SKM-1 treated with dmso at 0.1 percent for 144 hours (cell line): Measurements from ENCODE around the gene SIDT1.

Experiments used
- DNase-seq: peaks from one replicate; lab custom pipeline; 2025; ENCODE audit not compliant: unreplicated experiment; lab: John Stamatoyannopoulos, UW

SIDT1 gene

DNA sequence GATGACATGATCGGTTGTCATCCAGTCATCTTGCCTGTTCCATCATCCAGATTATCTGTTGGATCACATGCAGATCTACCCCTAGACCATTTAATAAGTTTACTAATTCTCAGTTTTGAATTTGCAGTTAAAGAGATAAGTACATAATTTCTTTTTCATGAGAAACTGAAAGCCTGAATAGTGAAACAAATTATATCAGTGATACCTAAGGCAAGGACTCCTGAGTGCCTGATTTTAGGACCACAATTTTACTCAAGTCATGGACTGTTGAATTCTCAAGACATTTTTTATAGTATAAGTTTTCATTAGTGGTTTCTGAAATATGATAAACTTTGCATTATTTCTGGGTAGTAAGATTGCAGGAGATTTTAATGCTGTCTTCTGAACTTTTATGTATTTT, 13.2 kb downstream of the SIDT1 start:
- no peak for DNase-seq

DNA sequence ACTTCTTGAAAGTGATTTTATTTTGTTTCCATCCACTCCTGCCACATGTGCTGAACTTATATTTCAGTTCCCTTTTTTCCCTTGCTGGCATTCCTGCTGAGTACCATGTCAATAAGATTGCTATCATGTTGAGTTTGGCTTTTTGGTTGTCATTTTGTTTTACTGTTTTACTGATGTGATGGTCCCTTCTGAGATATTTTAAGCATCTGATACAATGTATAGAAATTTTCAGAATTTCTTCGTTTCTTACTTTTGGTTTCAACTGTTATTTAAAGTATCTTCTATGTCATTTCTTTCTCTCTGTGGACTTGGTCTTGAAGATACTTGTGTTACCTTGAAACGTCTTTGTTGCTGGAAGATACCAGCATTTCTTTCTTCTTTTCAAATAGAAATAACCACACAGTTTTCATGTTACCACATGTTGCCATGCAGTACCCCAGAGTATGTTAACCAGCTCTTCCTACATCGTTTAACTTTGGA, 14.1 kb downstream of the SIDT1 start:
- DNase-seq: no peak

GRCh38 chr3:113548501-113548900, 16.1 kb downstream of the SIDT1 start:
- DNase-seq: peak; percentile 16

- DNase-seq: no peak
Measured at GRCh38 chr3:113551820-113552219, 19.5 kb downstream of the SIDT1 start.

DNA sequence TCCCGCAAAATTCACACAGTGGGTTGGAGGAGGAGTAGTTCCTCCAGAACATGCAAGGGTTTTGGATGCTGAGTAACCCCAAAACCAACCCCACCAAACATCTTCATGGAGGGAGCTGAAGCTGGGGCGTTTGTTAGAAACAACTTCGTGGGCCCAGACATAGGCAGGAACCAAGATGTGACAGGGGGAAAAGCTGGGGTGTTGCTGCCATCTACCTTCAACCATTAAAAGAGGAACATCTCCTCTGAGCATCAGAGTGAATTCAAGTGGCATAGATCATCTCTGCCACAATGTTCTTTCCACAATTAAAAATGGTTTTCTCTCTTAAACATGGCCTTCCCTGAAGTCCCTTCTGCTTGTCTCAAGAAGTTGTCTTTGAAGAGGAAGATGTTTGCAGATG, 20.5 kb downstream of the SIDT1 start:
- no peak for DNase-seq

- no peak for DNase-seq
Measured at GRCh38 chr3:113555138-113555537, 22.8 kb downstream of the SIDT1 start.

- DNase-seq: no peak
Measured at GRCh38 chr3:113556316-113556945, 24.1 kb downstream of the SIDT1 start.

- no peak for DNase-seq
Measured at GRCh38 chr3:113556946-113557335, 24.6 kb downstream of the SIDT1 start.

GRCh38 chr3:113557374-113557773, 25.0 kb downstream of the SIDT1 start:
- no peak for DNase-seq

DNA sequence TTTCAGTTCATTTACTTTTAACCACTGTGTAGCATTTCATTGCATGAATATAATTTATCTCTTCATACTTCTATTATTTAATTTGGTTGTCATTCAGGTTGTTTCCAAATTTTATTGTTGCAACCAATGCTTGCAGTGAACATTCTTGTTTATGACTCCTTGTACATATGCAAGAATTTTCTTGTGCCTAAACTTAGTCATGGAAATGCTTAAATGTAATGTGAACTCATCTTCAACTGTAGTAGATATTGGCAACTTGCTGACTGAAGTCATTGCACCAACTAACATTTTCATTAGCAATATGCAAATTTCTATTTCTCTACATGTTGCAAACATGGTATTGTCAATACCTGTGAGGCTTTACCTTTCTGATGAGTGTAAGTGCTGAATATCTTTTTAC, 26.7 kb downstream of the SIDT1 start:
- DNase-seq: no peak

GRCh38 chr3:113560271-113560670, 27.9 kb downstream of the SIDT1 start:
- no peak for DNase-seq

- no peak for DNase-seq
Measured at GRCh38 chr3:113560831-113561623, 28.7 kb downstream of the SIDT1 start.

DNA sequence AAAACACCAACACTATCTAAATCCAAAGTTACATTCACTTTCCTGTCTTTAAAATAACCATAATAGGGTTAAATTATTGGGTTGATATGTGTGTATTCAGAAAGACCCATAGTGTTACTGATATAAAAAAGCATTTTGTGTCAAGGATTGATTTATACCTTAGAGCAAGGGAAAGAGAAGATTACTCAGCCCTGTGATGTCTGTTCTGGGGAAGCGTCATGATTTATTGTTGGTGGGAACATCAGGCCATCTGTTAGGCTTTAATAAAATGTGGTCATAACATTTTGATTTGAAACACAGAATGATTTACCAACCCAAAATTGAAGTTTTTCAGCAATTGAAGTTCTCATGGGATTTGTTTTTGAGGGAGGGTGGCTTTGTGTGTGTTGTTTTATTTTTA, 33.2 kb downstream of the SIDT1 start:
- no peak for DNase-seq

DNA sequence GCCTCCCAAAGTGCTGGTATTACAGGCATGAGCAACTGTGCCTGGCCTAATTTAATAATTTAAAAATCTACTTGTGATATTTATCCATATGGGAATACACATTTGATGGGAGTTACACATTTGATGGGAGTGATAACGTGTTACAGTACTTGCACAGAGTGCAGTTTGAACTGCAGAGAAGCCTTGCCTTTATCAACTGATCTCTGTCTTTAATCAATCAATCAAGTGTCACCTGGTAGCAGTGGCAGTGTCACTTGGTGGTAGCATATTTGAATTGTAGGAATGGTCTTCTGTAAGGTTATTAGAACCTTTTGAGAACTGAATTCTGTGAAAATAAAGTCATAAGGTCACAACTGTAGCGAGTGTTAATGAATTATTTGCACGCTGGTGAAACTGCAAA, 37.8 kb downstream of the SIDT1 start:
- no peak for DNase-seq

DNA sequence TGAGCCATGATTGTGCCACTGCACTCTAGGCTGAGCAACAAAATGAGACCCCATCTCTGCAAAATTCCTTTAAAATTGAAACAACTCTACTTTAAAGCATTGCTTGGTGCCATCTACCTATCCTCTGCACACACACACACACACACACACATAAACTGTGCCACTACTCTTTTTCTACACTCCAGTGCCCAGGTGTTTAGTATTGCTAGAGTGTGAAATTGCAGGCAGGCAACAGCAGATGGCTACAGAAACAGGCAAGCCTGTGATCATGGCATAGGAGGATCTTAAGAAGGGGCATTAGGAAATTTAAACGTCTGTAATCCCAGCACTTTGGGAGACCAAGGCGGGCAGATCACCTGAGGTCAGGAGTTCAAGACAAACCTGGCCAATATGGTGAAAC, 39.0 kb downstream of the SIDT1 start:
- no peak for DNase-seq

- DNase-seq: no peak
Measured at GRCh38 chr3:113573728-113574127, 41.4 kb downstream of the SIDT1 start.

GRCh38 chr3:113574213-113574612, 41.9 kb downstream of the SIDT1 start:
- no peak for DNase-seq

DNA sequence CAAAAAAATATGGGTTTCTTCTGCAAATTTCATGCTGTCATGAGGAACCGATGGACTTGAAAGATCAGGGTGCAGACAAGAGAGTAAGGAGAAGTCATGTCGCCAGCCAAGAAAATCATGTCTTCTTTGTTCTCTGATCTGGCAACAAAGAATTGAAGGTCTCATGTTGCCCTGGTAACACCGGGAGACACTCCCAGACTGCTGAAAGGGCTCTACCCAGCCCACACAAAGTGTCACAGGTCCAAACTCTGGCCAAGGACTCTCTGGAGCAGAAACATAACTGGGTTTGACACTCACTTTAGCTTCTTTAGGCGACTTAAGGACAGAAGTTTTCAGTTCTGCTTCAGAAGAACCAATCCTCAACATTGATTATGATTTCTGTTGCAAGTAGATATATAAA, 42.9 kb downstream of the SIDT1 start:
- DNase-seq: no peak

- no peak for DNase-seq
Measured at GRCh38 chr3:113585228-113585627, 52.9 kb downstream of the SIDT1 start.

DNA sequence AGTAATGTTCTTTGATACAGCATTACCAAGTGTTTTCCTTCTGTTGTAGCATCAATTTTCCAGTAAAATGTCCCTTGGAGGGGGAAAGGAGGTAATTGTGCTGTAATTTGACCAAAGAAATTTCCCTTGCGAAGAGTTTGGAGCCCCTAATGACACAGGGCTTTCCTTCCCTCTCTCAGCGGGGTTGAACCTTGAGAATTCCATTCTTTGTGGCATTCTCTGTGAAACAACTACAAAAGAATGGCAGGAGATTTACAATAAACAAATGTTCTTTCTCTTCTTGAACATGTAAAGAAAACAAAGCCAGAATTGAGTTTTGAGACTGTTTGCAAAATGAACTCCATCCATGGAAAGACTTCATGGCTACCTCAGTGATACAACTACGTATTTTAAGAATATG, 53.4 kb downstream of the SIDT1 start:
- no peak for DNase-seq

DNA sequence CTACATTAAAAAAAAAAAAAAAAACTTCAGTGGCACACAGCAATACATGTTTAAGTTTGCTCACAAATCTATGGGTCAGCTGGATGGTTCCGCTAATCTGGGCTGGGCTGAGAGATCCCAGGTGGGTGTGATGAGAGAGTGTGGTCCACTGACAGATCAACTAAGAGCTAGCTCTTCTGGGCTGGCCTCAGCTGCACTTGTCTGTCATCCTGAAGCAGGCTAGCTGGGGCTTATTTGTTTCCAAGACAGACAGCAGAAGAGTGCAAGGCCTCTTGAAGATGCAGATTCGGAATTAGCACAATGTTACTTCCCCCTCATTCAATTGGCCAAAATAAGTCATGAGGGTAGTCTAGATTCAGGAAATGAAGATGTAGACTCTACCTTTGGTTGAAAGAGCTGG, 56.5 kb downstream of the SIDT1 start:
- DNase-seq: no peak

GRCh38 chr3:113589971-113590370, 57.6 kb downstream of the SIDT1 start:
- no peak for DNase-seq

DNA sequence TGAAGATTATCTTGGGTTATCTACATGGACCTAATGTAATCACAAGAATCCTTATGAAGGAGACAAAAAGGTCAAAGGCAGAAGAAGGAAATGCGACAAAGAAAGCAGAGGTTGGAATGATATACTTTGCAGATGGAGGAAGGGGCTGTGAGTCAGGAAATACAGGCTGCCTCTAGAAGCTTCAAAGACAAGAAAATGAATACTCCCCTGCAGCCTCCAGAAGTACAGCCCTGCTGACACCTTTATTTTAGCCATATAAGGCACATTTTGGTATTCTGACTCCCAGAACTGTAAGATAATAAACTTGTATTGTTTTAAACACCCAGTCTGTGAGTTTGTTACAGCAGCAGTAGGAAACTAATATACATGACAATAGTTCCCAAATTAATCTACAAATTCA, 58.6 kb downstream of the SIDT1 start:
- DNase-seq: no peak
